ENCODE data around the gene ATAD1. TPM values are rescaled to one million over a fixed set of nuclear protein-coding genes. Genes with fewer than 3 reads are reported as not detected.

Gene ATAD1
- total RNA-seq, 2 experiments from 2014 or later: 33.7 to 38.7 TPM

DNA sequence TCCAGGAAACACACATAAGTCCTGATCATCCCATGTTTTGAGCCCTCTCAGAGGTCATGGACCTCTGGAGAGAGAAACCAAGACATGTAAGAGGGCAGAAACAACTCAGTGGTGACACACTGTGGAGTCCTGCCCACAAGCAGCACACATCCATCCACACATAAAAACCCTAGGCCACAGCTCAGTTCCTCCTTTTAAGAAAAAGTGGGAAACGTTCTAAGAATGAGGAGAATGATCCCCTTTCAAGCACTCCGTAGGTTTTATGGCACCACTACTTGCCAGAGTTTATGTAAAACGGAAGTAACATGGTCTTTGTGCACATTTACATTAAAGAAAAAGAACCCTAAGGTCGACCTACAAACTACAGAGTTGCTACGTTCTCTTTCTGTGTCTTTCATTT lies 19.9 kb downstream of the ATAD1 start:
- CTCF ChIA-PET: no interaction called here

DNA sequence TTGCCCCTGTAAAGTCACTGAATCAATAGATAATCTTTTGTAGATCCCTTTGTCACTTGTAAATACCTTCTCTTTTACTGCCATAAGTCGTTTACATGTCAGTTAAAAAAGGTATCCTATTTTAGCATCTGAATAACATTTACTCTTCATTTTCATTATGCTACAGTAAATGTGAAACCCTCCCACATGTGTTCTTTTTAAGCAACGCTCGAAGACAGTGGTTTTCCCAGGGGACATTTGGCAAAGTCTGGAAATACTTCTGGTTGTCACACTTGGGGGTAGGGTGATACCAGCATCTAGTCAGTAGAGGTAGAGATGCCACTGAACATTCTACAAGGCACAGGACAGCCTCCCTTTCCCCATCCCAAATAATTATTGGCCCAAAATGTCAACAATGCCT lies 23.7 kb downstream of the ATAD1 start:
- Histone ChIP-seq H3K4me1 (ENCODE audit: insufficient read depth, low read length) (peaks cover 2% of the 10 kb centered on the region), H3K27ac (ENCODE audit: low read depth in 1 of 2, low read length in 2 of 2) (no peak overlapping the region), H3K4me3 (ENCODE audit: low read length) (no peak overlapping the region), H3K9me3 (ENCODE audit: control insufficient read depth in 1 of 2, insufficient read depth in 1 of 2, low read length in 2 of 2) (no peaks in the 10 kb centered on the region), H3K36me3 (ENCODE audit: insufficient read depth, low read length) (peaks cover 46% of the 10 kb centered on the region), H3K27me3 (ENCODE audit: control insufficient read depth in 1 of 2, insufficient read depth in 2 of 2, low read length in 2 of 2) (no peaks in the 10 kb centered on the region)
- Mint-ChIP-seq H3K27ac (peak overlapping the region; percentile 74), H3K4me3 (no peak overlapping the region), H3K9me3 (no peaks in the 10 kb centered on the region), H3K27me3 (no peaks in the 10 kb centered on the region), H3K4me1 (ENCODE audit: low read depth) (peaks cover 70% of the 10 kb centered on the region), H3K36me3 (ENCODE audit: low read depth) (peaks cover 74% of the 10 kb centered on the region)
- DNase-seq (no peak), ATAC-seq (ENCODE audit: poor library complexity) (no peak)
- intact Hi-C loops (cut with DNase I, micrococcal nuclease): no loop called here
- ChIA-PET POLR2A (interaction anchor here (1.0 kb wide), 1 partner anchor 788 kb away, joined by 3 read pairs; the partner anchor contains the start of gene RNLS), CTCF (interaction anchor here (1.0 kb wide), 1 partner anchor 9 kb away, joined by 4 read pairs; no protein-coding TSS in a partner anchor)
- TF ChIP-seq CTCF (IDR thresholded peaks at IDR 0.05): no peak

More for the DNA sequence above, 19.9 kb downstream of the ATAD1 start:
- peaks cover 70% of the 10 kb centered on the region for H3K4me1 Mint-ChIP-seq (ENCODE audit: low read depth)
- Histone ChIP-seq H3K36me3 (ENCODE audit: insufficient read depth, low read length) (peaks cover 34% of the 10 kb centered on the region), H3K4me3 (ENCODE audit: low read length) (no peak overlapping the region), H3K4me1 (ENCODE audit: insufficient read depth, low read length) (peaks cover 2% of the 10 kb centered on the region), H3K9me3 (ENCODE audit: control insufficient read depth in 1 of 2, insufficient read depth in 1 of 2, low read length in 2 of 2) (peaks cover 5 to 7% of the 10 kb centered on the region in 2 experiments), H3K27me3 (ENCODE audit: control insufficient read depth in 1 of 2, insufficient read depth in 2 of 2, low read length in 2 of 2) (no peaks in the 10 kb centered on the region), H3K27ac (ENCODE audit: low read depth in 1 of 2, low read length in 2 of 2) (no peak overlapping the region)
- no peaks in the 10 kb centered on the region for H3K27me3 Mint-ChIP-seq
- POLR2A ChIA-PET: no interaction called here
- H3K9me3 Mint-ChIP-seq: peaks cover 3% of the 10 kb centered on the region
- intact Hi-C loops (cut with DNase I, micrococcal nuclease): no loop called here
- TF ChIP-seq CTCF (IDR thresholded peaks at IDR 0.05): no peak
- no peak overlapping the region for H3K4me3 Mint-ChIP-seq
- H3K27ac Mint-ChIP-seq: no peak overlapping the region
- H3K36me3 Mint-ChIP-seq (ENCODE audit: low read depth): peaks cover 72% of the 10 kb centered on the region
- ATAC-seq (ENCODE audit: poor library complexity): no peak
- no peak for DNase-seq

DNA sequence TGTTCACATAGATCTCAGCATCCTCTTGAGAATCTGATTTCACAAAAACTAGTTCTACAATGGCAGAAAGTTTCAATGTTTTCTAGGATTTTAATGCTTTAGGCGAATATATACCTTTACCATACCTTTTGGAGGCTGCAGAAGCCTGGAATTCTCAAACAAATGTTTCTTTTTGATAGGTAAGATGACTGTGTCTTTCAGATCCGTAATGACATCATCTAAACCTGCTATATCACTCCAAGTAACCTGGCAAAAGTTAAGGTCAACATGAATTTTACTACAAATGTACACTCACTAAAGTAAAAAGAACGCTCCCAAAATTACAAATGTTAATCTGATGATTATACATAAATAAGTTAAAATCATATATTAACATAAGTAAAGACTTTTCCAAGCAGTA lies 27.8 kb downstream of the ATAD1 start:
- H3K4me1 Mint-ChIP-seq (ENCODE audit: low read depth): peaks cover 46% of the 10 kb centered on the region
- Histone ChIP-seq H3K27ac (ENCODE audit: low read depth in 1 of 2, low read length in 2 of 2) (no peak overlapping the region), H3K9me3 (ENCODE audit: control insufficient read depth in 1 of 2, insufficient read depth in 1 of 2, low read length in 2 of 2) (no peaks in the 10 kb centered on the region), H3K27me3 (ENCODE audit: control insufficient read depth in 1 of 2, insufficient read depth in 2 of 2, low read length in 2 of 2) (no peaks in the 10 kb centered on the region), H3K36me3 (ENCODE audit: insufficient read depth, low read length) (peaks cover 53% of the 10 kb centered on the region), H3K4me1 (ENCODE audit: insufficient read depth, low read length) (peaks cover 2% of the 10 kb centered on the region), H3K4me3 (ENCODE audit: low read length) (no peak overlapping the region)
- no peak overlapping the region for H3K4me3 Mint-ChIP-seq
- H3K27me3 Mint-ChIP-seq: no peaks in the 10 kb centered on the region
- no peak for DNase-seq
- intact Hi-C loops (cut with DNase I, micrococcal nuclease): no loop called here
- ATAC-seq (ENCODE audit: poor library complexity): no peak
- POLR2A ChIA-PET: no interaction called here
- peaks cover 77% of the 10 kb centered on the region for H3K36me3 Mint-ChIP-seq (ENCODE audit: low read depth)
- TF ChIP-seq CTCF (IDR thresholded peaks at IDR 0.05): no peak
- CTCF ChIA-PET: interaction anchor here (0.7 kb wide), 1 partner anchor 27 kb away, joined by 3 read pairs; no protein-coding TSS in a partner anchor
- no peaks in the 10 kb centered on the region for H3K9me3 Mint-ChIP-seq
- no peak overlapping the region for H3K27ac Mint-ChIP-seq

Data from CD4-positive, alpha-beta T cell (primary cell).